Lower leg skin (tissue), 4 donors: ENCODE measurements around the gene ZNF384. TPM values are rescaled to one million over a fixed set of nuclear protein-coding genes. Genes with fewer than 3 reads are reported as not detected.

ENCODE experiments used
- DNase-seq, 2 donors: peaks; one replicate each; pipeline ENCODE4 v3.0.0-alpha.2; 2019; ENCODE audit warnings: low spot score in 2 of 2
- H3K4me3 ChIP-seq: fragments of 200-600 bp; sonication (generic); 2 replicates; pipeline ENCODE4 v1.5.1; 2017; ENCODE audit warnings: mild to moderate bottlenecking, low read depth; ENCODE audit not compliant: poor library complexity, severe bottlenecking
- CTCF ChIP-seq, 3 donors: fragments of 450-650 bp; IDR thresholded peaks; one replicate each; pipeline ENCODE4 v1.5.1; 2016; ENCODE audit warnings: antibody characterized with exemption in 3 of 3, mild to moderate bottlenecking in 3 of 3, moderate library complexity in 2 of 3
- POLR2A ChIP-seq, 2 donors: fragments of 450-650 bp; IDR thresholded peaks; one replicate each; pipeline ENCODE4 v1.6.1; 2016 to 2017; ENCODE audit warnings: antibody characterized with exemption in 2 of 2, mild to moderate bottlenecking in 1 of 2, moderate library complexity in 1 of 2
- WGBS, 2 donors: methylation state at CpG; one replicate each; pipeline ENCODE4 v1.1.5; 2018; 5-methylcytosine and 5-hydroxymethylcytosine counted together
- intact Hi-C: fragments of 100-400 bp; cut with DNase I; formaldehyde crosslinking; loops from one replicate; pipeline ENCODE4 v1.15.0; 2023; ENCODE audit warnings: low total_unique reads
- total RNA-seq, 4 donors: library from RNA; depleted of rRNA; stranded (reverse); fragments of >200 nt; gene quantifications; one replicate each; pipeline ENCODE4 v1.1.0, GENCODE V29; 2016

Gene ZNF384
- 10 to 100 TPM; 22.7 to 79.9 (median 33.7) TPM for total RNA-seq

GRCh38 chr12:6688999-6689882, at the start of gene ZNF384:
TSS of gene ZNF384 (minus strand) at chr12:6689375. CDS start at chr12:6679520, 9,855 bp downstream.
- intact Hi-C loops: no loop called here
- TF ChIP-seq CTCF (IDR thresholded peaks at IDR 0.05): no peak
- TF ChIP-seq POLR2A (IDR thresholded peaks at IDR 0.05): peak in 1 of 2 donors; percentile 11
- peak; percentile 98 to 99 for DNase-seq
- 0% methylated on average over 72 of the region's 72 CpGs for WGBS, 2 donors
- peak within 1 kb of the TSS; percentile 91 for H3K4me3 ChIP-seq

- no peak overlapping the region for H3K4me3 ChIP-seq
- no peak for TF ChIP-seq CTCF (IDR thresholded peaks at IDR 0.05)
- 89 to 97% methylated on average over 5 of the region's 5 CpGs for WGBS, 2 donors
- no peak for DNase-seq
- intact Hi-C loops: loop anchor here (5.0 kb wide), 1 partner anchor 81 kb away; no protein-coding TSS in a partner anchor
Observed at GRCh38 chr12:6736754-6737153, 47.6 kb upstream of the ZNF384 start.

GRCh38 chr12:6735448-6736191, 46.4 kb upstream of the ZNF384 start:
- TF ChIP-seq CTCF (IDR thresholded peaks at IDR 0.05) (no peak), POLR2A (IDR thresholded peaks at IDR 0.05) (no peak)
- intact Hi-C loops: loop anchor here (5.0 kb wide), 1 partner anchor 82 kb away; no protein-coding TSS in a partner anchor
- 26 to 27% methylated on average over 8 of the region's 8 CpGs for WGBS, 2 donors
- peak; percentile 76 to 90 for DNase-seq
- no peak overlapping the region for H3K4me3 ChIP-seq

GRCh38 chr12:6734506-6735387, 45.6 kb upstream of the ZNF384 start:
- intact Hi-C loops: loop anchor here (5.0 kb wide), 1 partner anchor 83 kb away; no protein-coding TSS in a partner anchor
- TF ChIP-seq CTCF (IDR thresholded peaks at IDR 0.05) (no peak), POLR2A (IDR thresholded peaks at IDR 0.05) (no peak)
- DNase-seq: no peak
- 78 to 81% methylated on average over 10 of the region's 10 CpGs for WGBS, 2 donors
- no peak overlapping the region for H3K4me3 ChIP-seq

GRCh38 chr12:6730169-6730568, 41.0 kb upstream of the ZNF384 start:
- TF ChIP-seq POLR2A (IDR thresholded peaks at IDR 0.05) (no peak), CTCF (IDR thresholded peaks at IDR 0.05) (no peak)
- intact Hi-C loops: no loop called here
- H3K4me3 ChIP-seq: no peak overlapping the region
- DNase-seq: no peak
- WGBS, 2 donors: 87 to 89% methylated on average over 8 of the region's 8 CpGs
